Neural cell (in vitro differentiated cells): ENCODE results near the gene UTS2. TPM values are rescaled to one million over a fixed set of nuclear protein-coding genes. Genes with fewer than 3 reads are reported as not detected.
A peak's percentile ranks its signal among the peaks of the same experiment; 100 is the strongest.

Experiments
- H2AFZ ChIP-seq: fragments of 200-600, 300-800 bp; sonication (generic), shearing (Covaris generic); 2 replicates; pipeline ENCODE4 v1.6.0; 2014; ENCODE audit warnings: low read depth, mild to moderate bottlenecking, antibody characterized with exemption, low read length, moderate library complexity
- H3F3A ChIP-seq: fragments of 200-600 bp; shearing (Covaris generic); 2 replicates; pipeline ENCODE4 v1.6.1; 2016; ENCODE audit warnings: mild to moderate bottlenecking, moderate library complexity, mixed read lengths, antibody characterized with exemption, low read length; ENCODE audit not compliant: insufficient read depth, poor library complexity, severe bottlenecking
- H3K27ac ChIP-seq: fragments of 200-600, 300-800 bp; sonication (generic), shearing (Covaris generic); 2 replicates; pipeline ENCODE4 v1.5.1; 2014; ENCODE audit warnings: mild to moderate bottlenecking, low read length, moderate library complexity
- H3K27me3 ChIP-seq: fragments of 300-800, 200-600 bp; sonication (generic), shearing (Covaris generic); 2 replicates; pipeline ENCODE4 v1.6.0; 2014; ENCODE audit warnings: mild to moderate bottlenecking, low read depth, low read length, moderate library complexity; ENCODE audit not compliant: insufficient read depth
- H3K36me3 ChIP-seq: fragments of 300-800, 200-600 bp; sonication (generic), shearing (Covaris generic); 2 replicates; pipeline ENCODE4 v1.5.1; 2014; ENCODE audit warnings: mild to moderate bottlenecking, antibody characterized with exemption, low read length, moderate library complexity; ENCODE audit not compliant: insufficient read depth
- H3K4me2 ChIP-seq: fragments of 300-800, 200-600 bp; sonication (generic), shearing (Covaris generic); 2 replicates; pipeline ENCODE4 v1.6.0; 2014; ENCODE audit warnings: mild to moderate bottlenecking, low read length
- H3K4me3 ChIP-seq: fragments of 300-800, 200-600 bp; sonication (generic), shearing (Covaris generic); 2 replicates; pipeline ENCODE4 v1.5.1; 2014; ENCODE audit warnings: mild to moderate bottlenecking, low read length, moderate library complexity
- H3K79me2 ChIP-seq: fragments of 200-600 bp; shearing (Covaris generic); replicated peaks from 2 replicates; pipeline ENCODE4 v1.6.0; 2014; ENCODE audit warnings: mild to moderate bottlenecking, low read length, moderate library complexity; ENCODE audit not compliant: insufficient read depth
- H3K9ac ChIP-seq: fragments of 300-800, 200-600 bp; sonication (generic), shearing (Covaris generic); 2 replicates; pipeline ENCODE4 v1.6.1; 2016; ENCODE audit warnings: mild to moderate bottlenecking, low read length, mixed read lengths
- H3K9me2 ChIP-seq: fragments of 200-600 bp; shearing (Covaris generic); 2 replicates; pipeline ENCODE4 v1.6.1; 2016; ENCODE audit warnings: mild to moderate bottlenecking, low read length, mixed read lengths; ENCODE audit not compliant: insufficient read depth
- H3K9me3 ChIP-seq: fragments of 200-600, 300-800 bp; sonication (generic), shearing (Covaris generic); 2 replicates; pipeline ENCODE4 v1.6.1; 2016; ENCODE audit warnings: mild to moderate bottlenecking, mixed run types, low read length, moderate library complexity, mixed read lengths
- H4K20me1 ChIP-seq: fragments of 200-600 bp; shearing (Covaris generic); 2 replicates; pipeline ENCODE4 v1.6.1; 2016; ENCODE audit warnings: mild to moderate bottlenecking, mixed run types; ENCODE audit not compliant: insufficient read depth
- EP300 ChIP-seq: fragments of 450-650 bp; conservative IDR thresholded peaks from 2 replicates; pipeline ENCODE4 v1.6.1; 2014; ENCODE audit warnings: antibody characterized with exemption, mild to moderate bottlenecking, moderate library complexity; ENCODE audit not compliant: poor library complexity, severe bottlenecking
- EZH2 ChIP-seq: fragments of 200-600, 300-800 bp; shearing (Covaris generic), sonication (generic); IDR thresholded peaks from 2 replicates; pipeline ENCODE4 v1.6.1; 2014; ENCODE audit warnings: antibody characterized with exemption, low read length, borderline replicate concordance, mild to moderate bottlenecking; ENCODE audit not compliant: insufficient read depth, poor library complexity, severe bottlenecking
- MXI1 ChIP-seq: fragments of 450-650 bp; conservative IDR thresholded peaks from 2 replicates; pipeline ENCODE4 v1.6.1; 2014; ENCODE audit warnings: antibody characterized with exemption, mild to moderate bottlenecking; ENCODE audit not compliant: poor library complexity, severe bottlenecking
- POLR2AphosphoS5 ChIP-seq: IDR thresholded peaks from 2 replicates; pipeline ENCODE4 v1.6.1; 2012
- RAD21 ChIP-seq: fragments of 450-650 bp; conservative IDR thresholded peaks from 2 replicates; pipeline ENCODE4 v1.6.1; 2014; ENCODE audit warnings: antibody characterized with exemption, mild to moderate bottlenecking, moderate library complexity
- SMC3 ChIP-seq: fragments of 450-650 bp; conservative IDR thresholded peaks from 2 replicates; pipeline ENCODE4 v1.6.1; 2014; ENCODE audit warnings: antibody characterized with exemption, mild to moderate bottlenecking, moderate library complexity; ENCODE audit not compliant: poor library complexity
- TAF1 ChIP-seq: IDR thresholded peaks from 2 replicates; pipeline ENCODE4 v1.6.1; 2012; ENCODE audit warnings: low read depth
- polyA plus RNA-seq: library from polyadenylated mRNA; depleted of rRNA; stranded (reverse); fragments of >200 nt; gene quantifications from 2 replicates; pipeline ENCODE4 v1.2.3, GENCODE V29; 2014
- TF ChIP-seq, protein P1 (sequence below): fragments of 450-650 bp; IDR thresholded peaks from 2 replicates; pipeline ENCODE4 v1.5.1; 2014; ENCODE audit warnings: antibody characterized with exemption, mild to moderate bottlenecking, moderate library complexity; ENCODE audit not compliant: poor library complexity, severe bottlenecking
- TF ChIP-seq, protein P2 (sequence below): IDR thresholded peaks from 2 replicates; pipeline ENCODE4 v1.6.1; 2012; ENCODE audit warnings: borderline replicate concordance

UTS2 gene
- polyA plus RNA-seq, 1 donor from 2014 or later: 2.4 TPM

DNA sequence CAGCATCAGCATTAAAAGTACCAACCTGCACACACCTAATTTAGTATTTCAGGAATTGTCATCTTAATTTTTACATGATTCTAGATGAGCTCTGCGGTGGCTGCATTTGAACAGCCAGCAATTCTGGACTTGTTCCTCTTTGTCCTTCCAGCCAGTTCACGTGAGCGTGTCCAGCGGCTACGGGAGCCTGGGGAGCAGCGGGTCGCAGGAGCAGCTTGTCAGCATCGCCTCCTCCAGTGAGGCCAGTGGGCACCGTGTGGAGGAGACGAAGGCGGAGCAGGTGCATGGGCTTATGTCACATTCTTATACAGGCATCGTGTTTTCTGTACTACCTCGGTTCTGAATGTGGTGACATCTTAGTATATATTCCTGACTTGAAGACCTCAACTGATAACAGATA, 43.1 kb downstream of the UTS2 start:
- no peaks in the 10 kb centered on the region for H4K20me1 ChIP-seq
- H3K27ac ChIP-seq: no peak overlapping the region
- no peaks in the 10 kb centered on the region for H3K27me3 ChIP-seq
- H3F3A ChIP-seq: no peaks in the 10 kb centered on the region
- no peak overlapping the region for H3K4me2 ChIP-seq
- no peak overlapping the region for H3K9ac ChIP-seq
- no peaks in the 10 kb centered on the region for H3K36me3 ChIP-seq
- no peaks in the 10 kb centered on the region for H3K9me2 ChIP-seq
- no peaks in the 10 kb centered on the region for H3K79me2 ChIP-seq
- no peak overlapping the region for H2AFZ ChIP-seq
- peaks cover 4% of the 10 kb centered on the region for H3K9me3 ChIP-seq
- TF ChIP-seq, protein P1, sequence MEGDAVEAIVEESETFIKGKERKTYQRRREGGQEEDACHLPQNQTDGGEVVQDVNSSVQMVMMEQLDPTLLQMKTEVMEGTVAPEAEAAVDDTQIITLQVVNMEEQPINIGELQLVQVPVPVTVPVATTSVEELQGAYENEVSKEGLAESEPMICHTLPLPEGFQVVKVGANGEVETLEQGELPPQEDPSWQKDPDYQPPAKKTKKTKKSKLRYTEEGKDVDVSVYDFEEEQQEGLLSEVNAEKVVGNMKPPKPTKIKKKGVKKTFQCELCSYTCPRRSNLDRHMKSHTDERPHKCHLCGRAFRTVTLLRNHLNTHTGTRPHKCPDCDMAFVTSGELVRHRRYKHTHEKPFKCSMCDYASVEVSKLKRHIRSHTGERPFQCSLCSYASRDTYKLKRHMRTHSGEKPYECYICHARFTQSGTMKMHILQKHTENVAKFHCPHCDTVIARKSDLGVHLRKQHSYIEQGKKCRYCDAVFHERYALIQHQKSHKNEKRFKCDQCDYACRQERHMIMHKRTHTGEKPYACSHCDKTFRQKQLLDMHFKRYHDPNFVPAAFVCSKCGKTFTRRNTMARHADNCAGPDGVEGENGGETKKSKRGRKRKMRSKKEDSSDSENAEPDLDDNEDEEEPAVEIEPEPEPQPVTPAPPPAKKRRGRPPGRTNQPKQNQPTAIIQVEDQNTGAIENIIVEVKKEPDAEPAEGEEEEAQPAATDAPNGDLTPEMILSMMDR: no peak
- TF ChIP-seq TAF1: no peak
- TF ChIP-seq MXI1: no peak
- TF ChIP-seq SMC3: no peak
- no peak for TF ChIP-seq EZH2
- no peak for TF ChIP-seq RAD21
- TF ChIP-seq POLR2AphosphoS5: no peak
- TF ChIP-seq, protein P2, sequence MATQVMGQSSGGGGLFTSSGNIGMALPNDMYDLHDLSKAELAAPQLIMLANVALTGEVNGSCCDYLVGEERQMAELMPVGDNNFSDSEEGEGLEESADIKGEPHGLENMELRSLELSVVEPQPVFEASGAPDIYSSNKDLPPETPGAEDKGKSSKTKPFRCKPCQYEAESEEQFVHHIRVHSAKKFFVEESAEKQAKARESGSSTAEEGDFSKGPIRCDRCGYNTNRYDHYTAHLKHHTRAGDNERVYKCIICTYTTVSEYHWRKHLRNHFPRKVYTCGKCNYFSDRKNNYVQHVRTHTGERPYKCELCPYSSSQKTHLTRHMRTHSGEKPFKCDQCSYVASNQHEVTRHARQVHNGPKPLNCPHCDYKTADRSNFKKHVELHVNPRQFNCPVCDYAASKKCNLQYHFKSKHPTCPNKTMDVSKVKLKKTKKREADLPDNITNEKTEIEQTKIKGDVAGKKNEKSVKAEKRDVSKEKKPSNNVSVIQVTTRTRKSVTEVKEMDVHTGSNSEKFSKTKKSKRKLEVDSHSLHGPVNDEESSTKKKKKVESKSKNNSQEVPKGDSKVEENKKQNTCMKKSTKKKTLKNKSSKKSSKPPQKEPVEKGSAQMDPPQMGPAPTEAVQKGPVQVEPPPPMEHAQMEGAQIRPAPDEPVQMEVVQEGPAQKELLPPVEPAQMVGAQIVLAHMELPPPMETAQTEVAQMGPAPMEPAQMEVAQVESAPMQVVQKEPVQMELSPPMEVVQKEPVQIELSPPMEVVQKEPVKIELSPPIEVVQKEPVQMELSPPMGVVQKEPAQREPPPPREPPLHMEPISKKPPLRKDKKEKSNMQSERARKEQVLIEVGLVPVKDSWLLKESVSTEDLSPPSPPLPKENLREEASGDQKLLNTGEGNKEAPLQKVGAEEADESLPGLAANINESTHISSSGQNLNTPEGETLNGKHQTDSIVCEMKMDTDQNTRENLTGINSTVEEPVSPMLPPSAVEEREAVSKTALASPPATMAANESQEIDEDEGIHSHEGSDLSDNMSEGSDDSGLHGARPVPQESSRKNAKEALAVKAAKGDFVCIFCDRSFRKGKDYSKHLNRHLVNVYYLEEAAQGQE: no peak
- TF ChIP-seq EP300: no peak
- no peak overlapping the region for H3K4me3 ChIP-seq

DNA sequence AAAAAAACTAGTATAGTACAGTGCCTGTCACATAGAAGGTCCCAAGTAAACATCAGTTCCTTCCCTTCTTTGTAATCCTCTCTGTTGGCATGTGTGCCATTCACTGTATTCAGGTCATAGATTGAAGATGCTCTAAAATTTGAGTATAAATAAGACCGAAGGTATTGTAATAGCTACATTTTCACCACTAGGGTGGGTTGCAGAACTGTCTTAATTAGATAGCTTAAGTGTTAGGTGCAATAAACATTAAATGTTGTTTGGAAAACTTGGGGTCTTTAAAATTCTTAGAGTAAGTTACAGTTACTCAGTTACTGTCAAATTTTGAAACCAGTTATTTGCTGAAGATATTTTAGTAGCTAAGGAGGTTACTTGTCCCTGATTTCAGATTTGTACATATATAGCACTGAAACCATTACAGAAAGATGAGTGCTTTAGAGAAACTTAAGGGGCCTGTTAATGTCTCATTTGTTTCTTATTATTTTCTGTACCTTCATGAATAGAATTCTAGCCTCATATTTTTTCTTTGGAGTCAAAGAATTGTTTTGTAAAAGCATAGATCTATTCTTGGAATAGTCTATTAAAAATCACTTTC, 44.5 kb downstream of the UTS2 start:
- TF ChIP-seq, protein P1: peak; percentile 51
- TF ChIP-seq MXI1: no peak
- TF ChIP-seq POLR2AphosphoS5: no peak
- no peak for TF ChIP-seq EP300
- peak; percentile 15 for TF ChIP-seq SMC3
- TF ChIP-seq TAF1: no peak
- TF ChIP-seq, protein P2: no peak
- TF ChIP-seq RAD21: no peak
- no peak for TF ChIP-seq EZH2
- H2AFZ ChIP-seq: no peak overlapping the region
- no peaks in the 10 kb centered on the region for H3K79me2 ChIP-seq
- H3K9ac ChIP-seq: no peak overlapping the region
- no peaks in the 10 kb centered on the region for H3K27me3 ChIP-seq
- H4K20me1 ChIP-seq: no peaks in the 10 kb centered on the region
- H3K36me3 ChIP-seq: no peaks in the 10 kb centered on the region
- no peak overlapping the region for H3K4me3 ChIP-seq
- no peak overlapping the region for H3K4me2 ChIP-seq
- no peak overlapping the region for H3K27ac ChIP-seq
- H3F3A ChIP-seq: no peaks in the 10 kb centered on the region
- no peaks in the 10 kb centered on the region for H3K9me2 ChIP-seq
- H3K9me3 ChIP-seq: no peaks in the 10 kb centered on the region
